Liver (tissue), 3 donors: ENCODE data around the gene MRPL52.

ENCODE experiments used
- FOXA1 ChIP-seq: IDR thresholded peaks from 2 replicates; pipeline ENCODE4 v1.6.1; 2016; ENCODE audit warnings: antibody characterized with exemption
- GABPA ChIP-seq, 2 donors: IDR thresholded peaks in 1 of 2; conservative IDR thresholded peaks in 1 of 2; 2 replicates each; pipeline ENCODE4 v1.6.1; 2016; ENCODE audit warnings: antibody characterized with exemption in 2 of 2, mild to moderate bottlenecking in 1 of 2, moderate library complexity in 1 of 2
- HNF4A ChIP-seq, 2 donors: conservative IDR thresholded peaks; 2 replicates each; pipeline ENCODE4 v1.6.1; 2016; ENCODE audit warnings: antibody characterized with exemption in 2 of 2, mild to moderate bottlenecking in 2 of 2
- JUND ChIP-seq, 2 donors: IDR thresholded peaks; 2 replicates each; pipeline ENCODE4 v1.6.1; 2016; ENCODE audit warnings: antibody characterized with exemption in 2 of 2
- NR2F2 ChIP-seq: IDR thresholded peaks from 2 replicates; pipeline ENCODE4 v1.6.1; 2016; ENCODE audit warnings: antibody characterized with exemption
- RAD21 ChIP-seq, 2 donors: IDR thresholded peaks; 2 replicates each; pipeline ENCODE4 v1.6.1; 2016; ENCODE audit warnings: antibody characterized with exemption in 2 of 2, mild to moderate bottlenecking in 2 of 2
- SP1 ChIP-seq: IDR thresholded peaks from 2 replicates; pipeline ENCODE4 v1.6.1; 2018; ENCODE audit warnings: antibody characterized with exemption, mild to moderate bottlenecking
- TAF1 ChIP-seq: conservative IDR thresholded peaks from 2 replicates; pipeline ENCODE4 v1.6.1; 2016; ENCODE audit warnings: antibody characterized with exemption, mild to moderate bottlenecking
- YY1 ChIP-seq: IDR thresholded peaks from 2 replicates; pipeline ENCODE4 v1.6.1; 2016; ENCODE audit warnings: antibody characterized with exemption, mild to moderate bottlenecking
- TF ChIP-seq, protein P1 (sequence below): fragments of 150-350 bp; IDR thresholded peaks from 2 replicates; pipeline ENCODE4 v1.5.1; 2017; ENCODE audit warnings: improper control_type of control experiment, low read depth, low read length; ENCODE audit not compliant: missing input control
- TF ChIP-seq, protein P2 (sequence below): IDR thresholded peaks from 2 replicates; pipeline ENCODE4 v1.6.1; 2016; ENCODE audit warnings: antibody characterized with exemption
- TF ChIP-seq, protein P3 (sequence below): IDR thresholded peaks from 2 replicates; pipeline ENCODE4 v1.6.1; 2016; ENCODE audit warnings: antibody characterized with exemption, mild to moderate bottlenecking
- TF ChIP-seq, protein P4 (sequence below): IDR thresholded peaks from 2 replicates; pipeline ENCODE4 v1.6.1; 2016; ENCODE audit warnings: antibody characterized with exemption
- TF ChIP-seq, protein P5 (sequence below): IDR thresholded peaks from 2 replicates; pipeline ENCODE4 v1.6.1; 2016; ENCODE audit warnings: antibody characterized with exemption
- donor health status: healthy.
- donor health status: healthy.

DNA sequence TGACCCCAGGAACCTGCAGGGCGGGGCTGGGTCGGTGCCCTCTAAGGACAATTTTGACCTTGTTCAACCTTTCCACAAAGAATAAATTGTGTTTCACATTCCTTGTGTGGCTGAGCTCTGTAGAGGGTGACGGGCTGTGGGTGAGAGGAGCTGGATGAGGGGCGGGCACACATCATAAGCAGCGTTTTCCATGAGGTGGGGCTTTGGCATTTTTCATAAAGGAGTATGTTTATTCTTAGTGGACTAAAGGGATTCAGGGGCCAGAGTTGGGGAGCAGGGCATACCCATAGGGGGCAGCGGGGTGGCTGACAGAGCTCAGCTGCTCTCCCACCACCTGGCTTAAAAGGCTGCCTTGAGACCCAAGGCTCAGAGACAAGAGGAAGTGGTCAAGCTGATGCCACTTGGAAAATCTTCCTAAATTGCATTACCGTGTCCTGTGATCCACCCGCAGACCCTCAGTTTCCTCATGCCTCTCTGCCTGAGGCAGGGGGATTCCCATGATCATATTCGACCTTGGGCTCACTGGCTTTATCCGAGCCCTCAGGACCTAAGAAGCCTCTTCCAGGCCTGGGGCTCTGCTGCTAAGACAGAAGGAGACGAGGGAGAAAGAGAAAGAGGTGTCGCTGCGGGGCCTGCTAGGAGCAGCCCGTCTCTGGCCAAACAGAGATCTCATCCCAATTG, 18.1 kb downstream of the MRPL52 start:
- TF ChIP-seq, protein P1, sequence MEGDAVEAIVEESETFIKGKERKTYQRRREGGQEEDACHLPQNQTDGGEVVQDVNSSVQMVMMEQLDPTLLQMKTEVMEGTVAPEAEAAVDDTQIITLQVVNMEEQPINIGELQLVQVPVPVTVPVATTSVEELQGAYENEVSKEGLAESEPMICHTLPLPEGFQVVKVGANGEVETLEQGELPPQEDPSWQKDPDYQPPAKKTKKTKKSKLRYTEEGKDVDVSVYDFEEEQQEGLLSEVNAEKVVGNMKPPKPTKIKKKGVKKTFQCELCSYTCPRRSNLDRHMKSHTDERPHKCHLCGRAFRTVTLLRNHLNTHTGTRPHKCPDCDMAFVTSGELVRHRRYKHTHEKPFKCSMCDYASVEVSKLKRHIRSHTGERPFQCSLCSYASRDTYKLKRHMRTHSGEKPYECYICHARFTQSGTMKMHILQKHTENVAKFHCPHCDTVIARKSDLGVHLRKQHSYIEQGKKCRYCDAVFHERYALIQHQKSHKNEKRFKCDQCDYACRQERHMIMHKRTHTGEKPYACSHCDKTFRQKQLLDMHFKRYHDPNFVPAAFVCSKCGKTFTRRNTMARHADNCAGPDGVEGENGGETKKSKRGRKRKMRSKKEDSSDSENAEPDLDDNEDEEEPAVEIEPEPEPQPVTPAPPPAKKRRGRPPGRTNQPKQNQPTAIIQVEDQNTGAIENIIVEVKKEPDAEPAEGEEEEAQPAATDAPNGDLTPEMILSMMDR: no peak
- TF ChIP-seq SP1: no peak
- TF ChIP-seq, protein P2, sequence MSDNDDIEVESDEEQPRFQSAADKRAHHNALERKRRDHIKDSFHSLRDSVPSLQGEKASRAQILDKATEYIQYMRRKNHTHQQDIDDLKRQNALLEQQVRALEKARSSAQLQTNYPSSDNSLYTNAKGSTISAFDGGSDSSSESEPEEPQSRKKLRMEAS: no peak
- no peak for TF ChIP-seq RAD21 (IDR thresholded peaks at IDR 0.05)
- TF ChIP-seq TAF1: no peak
- TF ChIP-seq GABPA (IDR thresholded peaks at IDR 0.05 in 1 of 2, conservative IDR thresholded peaks at IDR 0.05 in 1 of 2): no peak
- TF ChIP-seq FOXA1: no peak
- TF ChIP-seq HNF4A (conservative IDR thresholded peaks at IDR 0.05): no peak
- TF ChIP-seq YY1: no peak
- TF ChIP-seq, protein P3, sequence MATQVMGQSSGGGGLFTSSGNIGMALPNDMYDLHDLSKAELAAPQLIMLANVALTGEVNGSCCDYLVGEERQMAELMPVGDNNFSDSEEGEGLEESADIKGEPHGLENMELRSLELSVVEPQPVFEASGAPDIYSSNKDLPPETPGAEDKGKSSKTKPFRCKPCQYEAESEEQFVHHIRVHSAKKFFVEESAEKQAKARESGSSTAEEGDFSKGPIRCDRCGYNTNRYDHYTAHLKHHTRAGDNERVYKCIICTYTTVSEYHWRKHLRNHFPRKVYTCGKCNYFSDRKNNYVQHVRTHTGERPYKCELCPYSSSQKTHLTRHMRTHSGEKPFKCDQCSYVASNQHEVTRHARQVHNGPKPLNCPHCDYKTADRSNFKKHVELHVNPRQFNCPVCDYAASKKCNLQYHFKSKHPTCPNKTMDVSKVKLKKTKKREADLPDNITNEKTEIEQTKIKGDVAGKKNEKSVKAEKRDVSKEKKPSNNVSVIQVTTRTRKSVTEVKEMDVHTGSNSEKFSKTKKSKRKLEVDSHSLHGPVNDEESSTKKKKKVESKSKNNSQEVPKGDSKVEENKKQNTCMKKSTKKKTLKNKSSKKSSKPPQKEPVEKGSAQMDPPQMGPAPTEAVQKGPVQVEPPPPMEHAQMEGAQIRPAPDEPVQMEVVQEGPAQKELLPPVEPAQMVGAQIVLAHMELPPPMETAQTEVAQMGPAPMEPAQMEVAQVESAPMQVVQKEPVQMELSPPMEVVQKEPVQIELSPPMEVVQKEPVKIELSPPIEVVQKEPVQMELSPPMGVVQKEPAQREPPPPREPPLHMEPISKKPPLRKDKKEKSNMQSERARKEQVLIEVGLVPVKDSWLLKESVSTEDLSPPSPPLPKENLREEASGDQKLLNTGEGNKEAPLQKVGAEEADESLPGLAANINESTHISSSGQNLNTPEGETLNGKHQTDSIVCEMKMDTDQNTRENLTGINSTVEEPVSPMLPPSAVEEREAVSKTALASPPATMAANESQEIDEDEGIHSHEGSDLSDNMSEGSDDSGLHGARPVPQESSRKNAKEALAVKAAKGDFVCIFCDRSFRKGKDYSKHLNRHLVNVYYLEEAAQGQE: no peak
- no peak for TF ChIP-seq NR2F2
- TF ChIP-seq, protein P4, sequence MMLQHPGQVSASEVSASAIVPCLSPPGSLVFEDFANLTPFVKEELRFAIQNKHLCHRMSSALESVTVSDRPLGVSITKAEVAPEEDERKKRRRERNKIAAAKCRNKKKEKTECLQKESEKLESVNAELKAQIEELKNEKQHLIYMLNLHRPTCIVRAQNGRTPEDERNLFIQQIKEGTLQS: no peak
- TF ChIP-seq, protein P5, sequence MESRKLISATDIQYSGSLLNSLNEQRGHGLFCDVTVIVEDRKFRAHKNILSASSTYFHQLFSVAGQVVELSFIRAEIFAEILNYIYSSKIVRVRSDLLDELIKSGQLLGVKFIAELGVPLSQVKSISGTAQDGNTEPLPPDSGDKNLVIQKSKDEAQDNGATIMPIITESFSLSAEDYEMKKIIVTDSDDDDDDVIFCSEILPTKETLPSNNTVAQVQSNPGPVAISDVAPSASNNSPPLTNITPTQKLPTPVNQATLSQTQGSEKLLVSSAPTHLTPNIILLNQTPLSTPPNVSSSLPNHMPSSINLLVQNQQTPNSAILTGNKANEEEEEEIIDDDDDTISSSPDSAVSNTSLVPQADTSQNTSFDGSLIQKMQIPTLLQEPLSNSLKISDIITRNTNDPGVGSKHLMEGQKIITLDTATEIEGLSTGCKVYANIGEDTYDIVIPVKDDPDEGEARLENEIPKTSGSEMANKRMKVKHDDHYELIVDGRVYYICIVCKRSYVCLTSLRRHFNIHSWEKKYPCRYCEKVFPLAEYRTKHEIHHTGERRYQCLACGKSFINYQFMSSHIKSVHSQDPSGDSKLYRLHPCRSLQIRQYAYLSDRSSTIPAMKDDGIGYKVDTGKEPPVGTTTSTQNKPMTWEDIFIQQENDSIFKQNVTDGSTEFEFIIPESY: no peak
- no peak for TF ChIP-seq JUND (IDR thresholded peaks at IDR 0.05)
